Measurements from ENCODE around the gene BICRA. TPM values are rescaled to one million over a fixed set of nuclear protein-coding genes. Genes with fewer than 3 reads are reported as not detected.

BICRA gene
- total RNA-seq, 1 experiment from 2014 or later, result 34.3 TPM

GRCh38 chr19:47644743-47645482 lies 36.0 kb downstream of the BICRA start:
- Histone ChIP-seq H3K36me3 (ENCODE audit: control insufficient read depth, insufficient read depth, low read length) (no peaks in the 10 kb centered on the region; the same call in 1 of the 2 replicates), H3K27me3 (replicated peaks; ENCODE audit: control insufficient read depth, insufficient read depth, low read length) (no peaks in the 10 kb centered on the region), H3K9me3 (peaks cover 20% of the 10 kb centered on the region), H3K4me1 (peaks cover 57% of the 10 kb centered on the region), H3K4me3 (ENCODE audit: low read depth, low read length) (no peak overlapping the region)
- Mint-ChIP-seq H3K4me3 (ENCODE audit: unreplicated experiment) (peak overlapping the region; percentile 41), H3K27ac (ENCODE audit: unreplicated experiment) (peak overlapping the region; percentile 99), H3K4me1 (ENCODE audit: low read depth, unreplicated experiment) (peaks cover 39% of the 10 kb centered on the region), H3K36me3 (ENCODE audit: insufficient read depth, unreplicated experiment) (peaks cover 71% of the 10 kb centered on the region), H3K27me3 (ENCODE audit: insufficient read depth, unreplicated experiment) (no peaks in the 10 kb centered on the region), H3K9me3 (ENCODE audit: unreplicated experiment) (no peaks in the 10 kb centered on the region)
- no peak for TF ChIP-seq CTCF (IDR thresholded peaks at IDR 0.05; ENCODE audit: insufficient read depth in 1 of 2, low read depth in 1 of 2, low read length in 1 of 2, severe bottlenecking in 1 of 2, unreplicated experiment in 1 of 2)
- no TSS peak for BruUV-seq (replicated peaks)
- ChIA-PET CTCF (no interaction called here), POLR2A (interaction anchor here (1.0 to 1.1 kb wide), 2 partner anchors 21 to 22 kb away, joined by 6 to 13 read pairs; no protein-coding TSS in a partner anchor)
- intact Hi-C loops (cut with micrococcal nuclease; ENCODE audit: unreplicated experiment), result loop anchor here (5.0 kb wide), 1 partner anchor 52 kb away; no protein-coding TSS in a partner anchor
- no peak for DNase-seq

- CTCF ChIA-PET, result no interaction called here
- intact Hi-C loops (cut with micrococcal nuclease; ENCODE audit: unreplicated experiment), result loop anchor here (5.0 kb wide), 1 partner anchor 50 kb away; no protein-coding TSS in a partner anchor
- Mint-ChIP-seq H3K27me3 (ENCODE audit: insufficient read depth, unreplicated experiment) (no peaks in the 10 kb centered on the region), H3K36me3 (ENCODE audit: insufficient read depth, unreplicated experiment) (peaks cover 74% of the 10 kb centered on the region), H3K9me3 (ENCODE audit: unreplicated experiment) (no peaks in the 10 kb centered on the region), H3K4me3 (ENCODE audit: unreplicated experiment) (no peak overlapping the region), H3K27ac (ENCODE audit: unreplicated experiment) (peak overlapping the region; percentile 99), H3K4me1 (ENCODE audit: low read depth, unreplicated experiment) (peaks cover 53% of the 10 kb centered on the region)
- Histone ChIP-seq H3K4me1 (peaks cover 54% of the 10 kb centered on the region), H3K9me3 (peaks cover 13% of the 10 kb centered on the region), H3K27me3 (replicated peaks; ENCODE audit: control insufficient read depth, insufficient read depth, low read length) (no peaks in the 10 kb centered on the region), H3K4me3 (ENCODE audit: low read depth, low read length) (no peak overlapping the region), H3K36me3 (ENCODE audit: control insufficient read depth, insufficient read depth, low read length) (no peaks in the 10 kb centered on the region; the same call in 1 of the 2 replicates)
- TF ChIP-seq CTCF (IDR thresholded peaks at IDR 0.05; ENCODE audit: insufficient read depth in 1 of 2, low read depth in 1 of 2, low read length in 1 of 2, severe bottlenecking in 1 of 2, unreplicated experiment in 1 of 2), result no peak
- DNase-seq, result no peak
- no TSS peak for BruUV-seq (replicated peaks)
- POLR2A ChIA-PET, result no interaction called here
Measured at GRCh38 chr19:47646924-47647323, 38.0 kb downstream of the BICRA start.

GRCh38 chr19:47649588-47649987 lies 40.7 kb downstream of the BICRA start:
- Mint-ChIP-seq H3K9me3 (ENCODE audit: unreplicated experiment) (no peaks in the 10 kb centered on the region), H3K4me3 (ENCODE audit: unreplicated experiment) (no peak overlapping the region), H3K4me1 (ENCODE audit: low read depth, unreplicated experiment) (peaks cover 60% of the 10 kb centered on the region), H3K36me3 (ENCODE audit: insufficient read depth, unreplicated experiment) (peaks cover 92% of the 10 kb centered on the region), H3K27ac (ENCODE audit: unreplicated experiment) (peak overlapping the region; percentile 99), H3K27me3 (ENCODE audit: insufficient read depth, unreplicated experiment) (no peaks in the 10 kb centered on the region)
- ChIA-PET CTCF (no interaction called here), POLR2A (no interaction called here)
- no peak for DNase-seq
- H3K4me3 ChIP-seq (ENCODE audit: low read depth, low read length), result no peak overlapping the region
- no peaks in the 10 kb centered on the region; the same call in 1 of the 2 replicates for H3K36me3 ChIP-seq (ENCODE audit: control insufficient read depth, insufficient read depth, low read length)
- peaks cover 44% of the 10 kb centered on the region for H3K4me1 ChIP-seq
- peaks cover 13% of the 10 kb centered on the region for H3K9me3 ChIP-seq
- no peaks in the 10 kb centered on the region for H3K27me3 ChIP-seq (replicated peaks; ENCODE audit: control insufficient read depth, insufficient read depth, low read length)
- intact Hi-C loops (cut with micrococcal nuclease; ENCODE audit: unreplicated experiment), result loop anchor here (5.0 kb wide), 1 partner anchor 48 kb away; no protein-coding TSS in a partner anchor
- no TSS peak for BruUV-seq (replicated peaks)
- no peak for TF ChIP-seq CTCF (IDR thresholded peaks at IDR 0.05; ENCODE audit: insufficient read depth in 1 of 2, low read depth in 1 of 2, low read length in 1 of 2, severe bottlenecking in 1 of 2, unreplicated experiment in 1 of 2)

Data from Caco-2 (cell line).